Stimulated activated effector memory CD8-positive, alpha-beta T cell treated with anti-CD3 and anti-CD28 coated beads, Interleukin-12 subunit alpha, Interleukin-12 subunit beta, amount 100 ng/mL, for 72 hours (primary cell): ENCODE measurements around the gene TNPO2.
"Not testable (repeated sequence)": the region's sequence is repeated elsewhere in the genome, so short reads cannot be mapped to it uniquely, and the experiment has no call there.

Experiments
- ATAC-seq: fragments of 150-1000 bp; cut with Tn5 transposase; 2 replicates; pipeline ENCODE4 v1.10.0; 2021
- DNase-seq, 2 donors: peaks; one replicate each; pipeline ENCODE4 v3.0.0; 2021 to 2022; ENCODE audit warnings: low spot score in 2 of 2
- H3K27ac Mint-ChIP-seq: one replicate; pipeline ENCODE4 v1.8.0; 2022; ENCODE audit warnings: mild to moderate bottlenecking, mixed read lengths
- H3K36me3 Mint-ChIP-seq: one replicate; pipeline ENCODE4 v1.8.0; 2022; ENCODE audit warnings: mild to moderate bottlenecking, mixed read lengths
- H3K4me1 Mint-ChIP-seq: one replicate; pipeline ENCODE4 v1.8.0; 2022; ENCODE audit warnings: mixed read lengths
- H3K4me3 Mint-ChIP-seq: one replicate; pipeline ENCODE4 v1.8.0; 2022; ENCODE audit warnings: mild to moderate bottlenecking, mixed read lengths
- H3K9me3 Mint-ChIP-seq: one replicate; pipeline ENCODE4 v1.8.0; 2022; ENCODE audit warnings: mixed read lengths

TNPO2 gene

DNA sequence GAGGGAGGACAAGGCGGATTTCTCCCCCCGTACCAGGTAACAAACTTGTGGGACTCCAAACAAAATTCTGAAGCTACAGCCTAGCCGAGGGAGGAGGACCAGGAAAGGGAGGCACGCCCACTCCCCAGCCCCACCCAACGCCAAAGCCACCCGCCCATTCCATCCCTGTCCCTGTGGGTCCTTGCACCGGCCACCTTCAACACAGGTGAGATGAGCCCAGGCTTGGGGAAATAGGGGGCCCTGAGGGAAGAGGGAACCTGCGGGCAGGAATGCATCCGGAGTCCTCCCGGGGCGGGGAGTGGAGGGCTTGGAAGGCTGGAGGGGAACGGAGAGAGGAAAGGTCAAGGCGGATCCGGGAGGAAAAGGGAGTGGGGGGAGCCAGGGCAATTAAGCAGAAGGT lies 27.9 kb upstream of the TNPO2 start, which contains the start of gene BEST2:
Gene BEST2, plus strand, starts transcription at position 157 of the 400 bp plus-strand sequence. CDS start 802 bp downstream, outside the sequence.
- H3K4me1 Mint-ChIP-seq, result peaks cover 13% of the 10 kb centered on the region
- H3K4me3 Mint-ChIP-seq, result no peak within 1 kb of the TSS
- H3K9me3 Mint-ChIP-seq, result no peaks in the 10 kb centered on the region
- ATAC-seq, result no peak
- DNase-seq, result no peak
- peaks cover 18% of the 10 kb centered on the region for H3K36me3 Mint-ChIP-seq
- H3K27ac Mint-ChIP-seq, result no peak within 1 kb of the TSS

DNA sequence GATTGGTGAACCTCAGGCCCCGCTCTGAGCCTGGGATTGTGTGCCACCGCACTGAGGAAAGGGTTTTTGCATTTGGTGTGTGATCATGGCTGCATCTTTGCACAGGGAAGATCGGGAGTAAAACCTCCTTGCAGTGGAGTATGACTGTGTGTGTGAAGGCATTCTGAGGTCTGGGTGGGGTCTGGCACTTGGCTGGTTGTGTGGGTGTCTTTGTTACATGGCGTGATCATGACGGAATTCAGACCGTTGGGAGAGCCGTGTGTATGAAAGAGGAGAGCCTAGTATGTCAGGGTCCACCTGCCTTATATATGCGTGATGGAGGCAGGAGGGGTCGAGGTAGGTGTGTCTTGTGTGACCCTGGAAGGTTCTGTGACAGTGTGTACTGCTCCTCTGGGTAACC lies 27.1 kb upstream of the TNPO2 start:
- peaks cover 13% of the 10 kb centered on the region for H3K4me1 Mint-ChIP-seq
- ATAC-seq (no peak), DNase-seq (no peak)
- no peak overlapping the region for H3K27ac Mint-ChIP-seq
- no peak overlapping the region for H3K4me3 Mint-ChIP-seq
- H3K36me3 Mint-ChIP-seq, result peaks cover 26% of the 10 kb centered on the region
- no peaks in the 10 kb centered on the region for H3K9me3 Mint-ChIP-seq

DNA sequence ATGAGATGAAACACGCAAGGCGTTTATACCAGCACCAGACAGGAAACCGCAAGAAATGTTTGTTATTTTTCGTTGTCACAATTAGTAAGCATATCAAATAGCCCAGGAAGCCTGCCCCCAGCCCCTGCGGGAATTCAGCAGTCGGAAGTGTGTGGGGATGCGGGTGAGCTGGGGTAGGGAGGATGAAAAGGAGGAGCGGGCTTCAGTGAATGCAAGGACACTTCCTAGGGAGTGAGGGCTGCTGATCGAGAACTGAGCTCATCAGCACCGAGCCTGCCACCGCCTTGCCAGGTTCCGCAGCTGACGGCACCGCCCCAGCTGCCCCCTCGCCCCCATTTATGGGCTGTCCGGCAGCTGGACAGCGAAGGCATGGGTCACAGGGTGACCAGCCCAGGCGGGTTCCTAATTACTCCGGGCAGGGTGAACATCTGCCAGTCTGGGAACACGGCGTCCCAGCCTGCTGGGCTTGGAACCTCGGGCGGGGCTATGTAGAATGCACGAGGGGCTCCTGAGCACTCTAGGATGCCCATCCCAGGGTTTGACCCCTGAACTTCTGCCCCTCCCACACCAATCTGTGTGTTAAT lies 26.3 kb upstream of the TNPO2 start:
- Mint-ChIP-seq H3K27ac (no peak overlapping the region), H3K4me1 (peaks cover 13% of the 10 kb centered on the region), H3K36me3 (peaks cover 34% of the 10 kb centered on the region), H3K4me3 (peak overlapping the region; percentile 2), H3K9me3 (no peaks in the 10 kb centered on the region)
- ATAC-seq (peak; percentile 9), DNase-seq (no peak)

DNA sequence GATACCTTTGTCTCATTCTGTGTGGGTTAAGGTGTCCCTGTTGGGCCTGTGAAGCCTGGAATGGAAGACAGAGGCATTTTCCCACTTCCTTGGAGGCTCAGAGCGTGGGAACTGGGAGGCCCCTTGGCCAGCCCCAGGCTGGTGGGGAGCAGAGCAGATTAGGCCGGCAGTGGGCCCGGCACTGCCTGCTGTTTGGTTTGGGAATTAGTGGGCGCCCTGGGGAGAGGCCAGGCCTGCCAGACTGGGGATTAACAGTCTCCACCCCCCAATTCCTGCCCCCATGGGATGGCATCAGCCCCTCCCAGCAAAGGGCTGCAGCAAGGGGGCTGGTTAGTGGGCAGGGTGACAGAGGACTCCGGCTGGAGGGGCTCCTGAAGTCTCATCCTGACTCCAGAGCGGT lies 24.8 kb upstream of the TNPO2 start:
- no peak overlapping the region for H3K4me3 Mint-ChIP-seq
- peaks cover 48% of the 10 kb centered on the region for H3K36me3 Mint-ChIP-seq
- peaks cover 13% of the 10 kb centered on the region for H3K4me1 Mint-ChIP-seq
- H3K9me3 Mint-ChIP-seq, result no peaks in the 10 kb centered on the region
- DNase-seq, result no peak
- ATAC-seq, result no peak
- H3K27ac Mint-ChIP-seq, result no peak overlapping the region

DNA sequence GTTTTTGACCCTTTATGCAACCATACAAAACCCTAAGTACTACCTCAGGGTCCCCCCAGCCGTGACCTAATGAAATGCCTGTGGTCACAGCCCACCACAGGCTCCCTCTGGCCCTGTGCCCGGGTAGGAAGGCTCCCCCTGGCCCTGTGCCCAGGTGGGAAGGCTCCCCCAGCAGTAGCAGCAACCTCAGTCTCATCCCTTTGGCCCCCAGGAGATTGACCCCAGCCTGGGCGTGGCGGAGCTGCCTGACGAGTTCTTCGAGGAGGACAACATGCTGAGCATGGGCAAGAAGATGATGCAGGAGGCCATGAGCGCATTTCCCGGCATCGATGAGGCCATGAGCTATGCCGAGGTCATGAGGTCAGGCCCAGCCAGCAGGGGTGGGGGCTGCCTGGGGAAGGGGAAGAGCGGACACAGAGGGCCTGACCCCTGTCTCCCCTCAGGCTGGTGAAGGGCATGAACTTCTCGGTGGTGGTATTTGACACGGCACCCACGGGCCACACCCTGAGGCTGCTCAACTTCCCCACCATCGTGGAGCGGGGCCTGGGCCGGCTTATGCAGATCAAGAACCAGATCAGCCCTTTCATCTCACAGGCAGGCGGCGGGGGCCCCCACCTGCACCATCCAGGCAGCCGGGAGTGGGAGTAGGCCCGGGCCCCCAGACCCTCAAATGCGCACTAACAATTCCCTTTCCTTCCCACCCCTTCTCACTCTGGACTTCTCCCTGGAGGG lies 21.6 kb upstream of the TNPO2 start:
- Mint-ChIP-seq H3K36me3 (peaks cover 80% of the 10 kb centered on the region), H3K9me3 (no peaks in the 10 kb centered on the region), H3K4me1 (peaks cover 10% of the 10 kb centered on the region), H3K4me3 (no peak overlapping the region), H3K27ac (no peak overlapping the region)
- DNase-seq (no peak), ATAC-seq (peak; percentile 6)

DNA sequence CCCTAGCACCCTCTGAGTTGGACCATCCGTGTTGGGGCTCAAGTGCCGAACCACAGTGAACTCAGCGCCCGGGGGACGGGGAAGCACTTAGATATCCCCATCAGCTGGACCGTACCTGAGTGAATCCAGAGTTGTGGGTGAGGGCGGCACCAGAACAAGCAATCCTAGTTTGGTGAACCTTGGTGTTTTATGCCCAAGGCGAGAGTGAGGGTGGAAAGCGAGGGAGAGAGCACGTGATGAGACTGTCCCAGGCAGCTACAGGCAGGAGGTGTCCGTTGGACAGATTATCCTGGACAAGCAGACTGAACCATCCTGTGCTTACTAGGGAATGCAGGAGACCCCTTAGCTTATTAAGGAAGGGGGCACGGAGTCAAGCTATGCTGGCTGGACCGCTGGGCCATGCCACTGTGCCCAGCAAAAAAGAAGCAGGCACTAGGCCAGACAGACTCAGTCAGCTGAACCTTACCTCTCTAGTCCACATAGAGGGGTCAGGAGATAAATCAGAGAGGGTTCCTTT lies 14.2 kb upstream of the TNPO2 start:
- H3K4me3 Mint-ChIP-seq, result peak overlapping the region; percentile 99
- H3K9me3 Mint-ChIP-seq, result no peaks in the 10 kb centered on the region
- peak overlapping the region; percentile 100 for H3K27ac Mint-ChIP-seq

DNA sequence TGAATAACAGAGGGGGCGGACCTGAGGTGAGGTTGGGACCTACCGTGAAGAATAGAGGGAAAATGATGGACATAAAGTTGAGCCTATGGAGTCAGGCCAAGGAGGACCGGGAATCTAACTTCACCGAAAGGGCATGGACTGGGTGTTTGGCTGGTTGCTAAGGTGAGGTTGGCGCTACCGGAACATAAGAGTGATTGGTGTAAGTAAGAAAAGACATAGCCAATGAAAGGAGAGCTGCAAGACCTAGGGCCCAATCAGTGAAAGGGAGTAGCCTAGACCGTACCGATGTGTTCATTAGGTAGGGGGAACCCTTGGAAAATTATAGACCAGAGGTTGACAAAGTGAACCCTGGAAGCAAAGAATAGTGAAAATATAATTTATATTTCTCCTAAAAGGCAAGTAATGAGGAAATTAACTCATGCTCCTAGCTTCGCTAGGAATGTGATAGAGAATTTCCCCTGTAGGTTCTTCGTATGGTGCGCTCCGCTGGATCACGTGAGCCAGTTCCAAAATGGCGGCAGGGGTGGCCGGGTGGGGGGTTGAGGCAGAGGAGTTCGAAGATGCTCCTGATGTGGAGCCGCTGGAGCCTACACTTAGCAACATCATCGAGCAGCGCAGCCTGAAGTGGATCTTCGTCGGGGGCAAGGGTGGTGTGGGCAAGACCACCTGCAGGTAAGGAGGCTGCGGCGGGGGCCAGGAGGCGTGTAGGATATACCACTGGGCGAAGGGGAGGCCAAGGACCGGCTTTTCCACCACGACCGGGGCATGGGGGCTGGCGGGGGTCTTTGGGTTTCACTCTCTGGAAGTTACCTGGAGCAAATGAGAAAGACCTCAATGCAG lies 13.5 kb upstream of the TNPO2 start, which contains the start of gene GET3:
Gene GET3, plus strand, starts transcription at position 503 of the 840 bp plus-strand sequence. Its CDS starts 9 bp downstream, at position 512.
- DNase-seq (peak; percentile 65 to 89), ATAC-seq (peak; percentile 91)
- peaks cover 78% of the 10 kb centered on the region for H3K36me3 Mint-ChIP-seq
- peak within 1 kb of the TSS; percentile 99 for H3K4me3 Mint-ChIP-seq
- H3K27ac Mint-ChIP-seq, result peak within 1 kb of the TSS; percentile 100
- H3K9me3 Mint-ChIP-seq, result no peaks in the 10 kb centered on the region
- peaks cover 41% of the 10 kb centered on the region for H3K4me1 Mint-ChIP-seq

More for the DNA sequence above, 14.2 kb upstream of the TNPO2 start:
- ATAC-seq (no peak), DNase-seq (no peak)
- H3K4me1 Mint-ChIP-seq, result peaks cover 35% of the 10 kb centered on the region
- peaks cover 78% of the 10 kb centered on the region for H3K36me3 Mint-ChIP-seq

DNA sequence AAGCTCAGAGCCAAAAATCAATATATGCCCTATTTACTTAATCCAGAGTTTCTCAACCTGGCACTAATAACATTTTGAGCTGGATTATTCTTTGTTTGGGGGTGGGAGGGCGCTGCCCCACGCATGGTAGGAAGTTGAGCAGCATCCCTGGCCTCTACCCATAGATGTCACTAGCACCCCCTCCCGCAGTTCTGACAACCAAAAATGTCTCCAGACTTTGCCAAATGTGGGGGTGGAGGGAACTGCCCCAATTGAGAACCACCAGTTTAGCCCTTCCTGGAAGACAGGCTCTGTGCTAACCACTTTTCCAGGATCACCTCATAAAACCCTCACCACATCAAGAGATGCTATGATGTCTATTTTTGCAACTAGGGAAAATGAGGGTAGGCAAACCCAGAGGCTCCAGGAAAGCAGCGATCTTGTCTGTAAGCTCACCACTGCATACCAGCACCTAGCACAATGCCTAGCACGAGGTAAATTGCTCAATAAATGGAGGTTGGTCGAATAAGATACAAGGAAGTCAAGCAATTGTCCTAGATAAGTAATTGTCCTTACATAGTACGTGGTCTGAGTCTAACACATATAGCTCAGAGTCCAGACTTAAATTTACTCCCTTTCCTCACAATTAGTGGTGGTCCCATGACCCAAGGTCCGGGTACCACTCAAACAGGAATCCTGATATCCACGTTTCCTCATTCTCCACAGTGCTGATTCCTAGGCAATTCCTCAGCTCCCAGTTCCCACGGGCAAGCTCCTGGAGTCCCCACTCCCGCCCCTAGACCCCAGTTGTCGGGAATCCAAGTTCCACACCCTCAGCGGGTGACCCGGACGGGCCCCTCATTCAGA lies 9.9 kb upstream of the TNPO2 start:
- Mint-ChIP-seq H3K36me3 (peaks cover 80% of the 10 kb centered on the region), H3K4me3 (peak overlapping the region; percentile 99), H3K9me3 (no peaks in the 10 kb centered on the region), H3K4me1 (peaks cover 50% of the 10 kb centered on the region), H3K27ac (peak overlapping the region; percentile 97)
- peak in 1 of 2 donors; percentile 68 for DNase-seq
- no peak for ATAC-seq

DNA sequence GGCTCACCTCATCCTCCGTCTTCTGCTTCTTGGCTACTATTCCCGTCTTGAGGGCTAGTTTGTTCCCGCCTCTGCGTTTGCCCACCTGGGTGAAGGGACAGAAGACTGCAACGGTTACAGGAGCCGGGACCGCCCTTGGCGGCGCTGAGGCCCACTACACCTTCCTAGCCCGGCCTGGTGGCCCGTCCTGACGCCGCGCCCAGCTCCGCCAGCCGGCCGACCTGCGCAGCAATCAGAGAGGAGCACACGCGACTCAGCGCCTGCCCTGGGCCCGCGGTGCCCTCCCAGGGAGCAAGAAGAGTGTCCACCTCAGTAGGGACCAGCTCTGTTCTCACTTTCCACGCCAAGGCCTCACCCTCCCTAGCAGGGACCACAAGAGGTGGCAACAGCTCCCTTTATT lies 7.6 kb upstream of the TNPO2 start:
- Mint-ChIP-seq H3K4me1 (peaks cover 32% of the 10 kb centered on the region), H3K9me3 (no peaks in the 10 kb centered on the region), H3K27ac (no peak overlapping the region), H3K4me3 (no peak overlapping the region), H3K36me3 (peaks cover 86% of the 10 kb centered on the region)
- no peak for ATAC-seq
- DNase-seq, result no peak

DNA sequence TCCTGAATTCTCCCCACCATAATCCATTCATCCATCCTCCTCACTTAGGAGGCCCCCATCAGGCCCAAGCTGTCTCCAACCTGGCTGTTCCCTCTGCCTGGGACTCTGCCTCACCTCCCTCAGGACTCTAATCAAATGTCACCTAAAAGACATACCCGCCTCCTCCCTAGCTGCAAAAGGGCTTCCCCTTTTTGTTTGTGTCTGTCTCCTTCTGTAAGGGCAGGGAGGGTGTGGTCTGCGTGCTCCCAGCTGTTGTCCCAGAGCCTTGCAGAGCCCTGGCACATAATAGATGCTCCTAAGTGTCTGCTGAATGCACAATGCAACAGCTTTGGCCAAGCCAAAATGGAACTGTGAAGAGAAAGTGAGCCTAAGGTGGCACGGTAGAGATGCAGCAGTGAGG lies 6.3 kb upstream of the TNPO2 start:
- H3K4me1 Mint-ChIP-seq, result peaks cover 33% of the 10 kb centered on the region
- DNase-seq (no peak), ATAC-seq (no peak)
- H3K36me3 Mint-ChIP-seq, result peaks cover 89% of the 10 kb centered on the region
- no peak overlapping the region for H3K27ac Mint-ChIP-seq
- H3K9me3 Mint-ChIP-seq, result no peaks in the 10 kb centered on the region
- H3K4me3 Mint-ChIP-seq, result no peak overlapping the region

DNA sequence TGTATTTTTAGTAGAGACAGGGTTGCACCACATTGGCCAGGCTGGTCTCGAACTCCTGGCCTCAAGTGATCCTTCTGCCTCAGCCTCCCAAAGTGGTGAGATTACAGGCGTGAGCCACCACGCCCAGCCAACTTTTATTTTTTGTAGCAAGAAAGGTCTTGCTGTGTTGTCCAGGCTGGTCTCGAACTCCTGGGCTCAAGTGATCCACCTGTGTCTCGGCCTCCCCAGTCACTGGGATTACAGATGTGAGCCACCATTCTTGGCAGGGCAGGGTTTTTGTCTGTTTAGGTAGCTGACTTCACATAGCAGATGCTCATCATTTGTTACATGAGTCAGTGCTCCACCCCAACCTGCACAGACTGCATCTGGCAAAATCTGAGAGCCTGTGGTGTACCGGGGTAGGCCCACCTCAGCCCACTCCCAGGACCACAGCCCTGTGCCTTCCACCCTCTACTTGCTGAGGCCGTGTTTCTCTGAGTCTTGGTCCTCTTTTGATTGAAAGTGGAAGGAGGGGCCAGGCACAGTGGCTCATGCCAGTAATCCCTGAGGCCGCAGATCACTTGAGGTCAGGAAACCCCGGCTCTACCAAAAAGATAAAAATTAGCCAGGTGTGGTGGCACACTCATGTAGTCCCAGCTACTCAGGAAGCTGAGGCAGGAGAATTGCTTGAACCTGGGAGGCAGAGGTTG lies 4.2 kb upstream of the TNPO2 start:
- DNase-seq (no peak), ATAC-seq (no peak)
- H3K27ac Mint-ChIP-seq, result peak overlapping the region; percentile 43
- H3K4me3 Mint-ChIP-seq, result no peak overlapping the region
- no peaks in the 10 kb centered on the region for H3K9me3 Mint-ChIP-seq
- peaks cover 86% of the 10 kb centered on the region for H3K36me3 Mint-ChIP-seq
- H3K4me1 Mint-ChIP-seq, result peaks cover 40% of the 10 kb centered on the region

DNA sequence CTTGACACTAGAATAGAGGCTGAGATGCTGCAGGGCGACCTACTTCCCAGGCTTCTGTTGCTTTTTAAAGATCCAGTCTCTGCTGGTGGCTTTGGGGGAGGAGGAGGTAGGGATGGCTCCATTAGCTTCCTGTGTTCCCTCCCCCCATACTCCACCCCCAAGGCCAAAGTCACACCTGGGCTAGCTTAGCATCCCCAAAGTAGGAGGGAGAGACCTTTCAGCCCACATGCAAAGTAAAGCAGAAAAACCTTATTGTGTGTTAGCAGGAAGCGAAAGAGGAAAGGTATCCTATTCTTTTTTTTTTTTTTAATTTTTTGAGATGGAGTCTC lies 3.2 kb upstream of the TNPO2 start:
- Mint-ChIP-seq H3K36me3 (peaks cover 86% of the 10 kb centered on the region), H3K9me3 (no peaks in the 10 kb centered on the region), H3K27ac (peak overlapping the region; percentile 43), H3K4me3 (no peak overlapping the region), H3K4me1 (peaks cover 35% of the 10 kb centered on the region)
- no peak for ATAC-seq
- DNase-seq, result no peak

DNA sequence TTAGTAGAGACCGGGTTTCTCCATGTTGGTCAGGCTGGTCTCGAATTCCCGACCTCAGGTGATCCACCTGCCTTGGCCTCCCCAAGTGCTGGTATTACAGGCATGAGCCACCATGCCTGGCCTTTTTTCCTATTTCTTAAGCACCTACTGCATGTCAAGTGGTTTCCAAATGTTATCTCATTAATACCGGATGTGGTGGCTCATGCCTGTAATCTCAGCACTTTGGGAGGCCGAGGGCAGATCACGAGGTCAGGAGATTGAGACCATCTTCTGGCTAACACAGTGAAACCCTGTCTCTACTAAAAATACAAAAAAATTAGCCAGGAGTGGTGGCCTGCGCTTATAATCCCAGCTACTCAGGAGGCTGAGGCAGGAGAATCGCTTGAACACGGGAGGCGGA lies 1.9 kb upstream of the TNPO2 start:
- not testable (repeated sequence) for H3K4me3 Mint-ChIP-seq, H3K9me3 Mint-ChIP-seq, DNase-seq, ATAC-seq, H3K27ac Mint-ChIP-seq
- H3K36me3 Mint-ChIP-seq, result peaks cover 85% of the 10 kb centered on the region
- H3K4me1 Mint-ChIP-seq, result peaks cover 44% of the 10 kb centered on the region

DNA sequence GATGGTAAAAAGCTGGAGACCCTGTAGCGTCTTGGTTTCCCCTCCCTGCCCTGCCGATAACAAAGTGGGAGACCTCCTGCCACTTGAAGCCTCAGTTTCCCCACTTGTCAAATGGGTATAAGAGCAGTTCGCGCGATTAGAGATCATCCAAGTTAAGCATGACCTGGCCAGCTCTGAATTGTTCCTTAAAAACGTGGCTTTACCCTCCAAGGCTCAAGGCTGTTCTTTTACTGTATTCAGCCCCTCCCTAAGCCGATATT lies 421 bp downstream of the TNPO2 start:
- H3K36me3 Mint-ChIP-seq, result peaks cover 81% of the 10 kb centered on the region
- H3K4me1 Mint-ChIP-seq, result peaks cover 49% of the 10 kb centered on the region
- no peaks in the 10 kb centered on the region for H3K9me3 Mint-ChIP-seq
- peak overlapping the region; percentile 97 for H3K27ac Mint-ChIP-seq
- DNase-seq (peak in 1 of 2 donors; percentile 58), ATAC-seq (no peak)
- peak overlapping the region; percentile 83 for H3K4me3 Mint-ChIP-seq
